OCI-LY1 (cell line): ENCODE results near the gene BRCA2.

ENCODE experiments used
- H2AFZ ChIP-seq: fragments of 200-600 bp; sonication (generic), shearing (Covaris generic); 2 replicates; pipeline ENCODE4 v1.6.0; 2014; ENCODE audit warnings: antibody characterized with exemption, mild to moderate bottlenecking, low read length
- H3F3A ChIP-seq: fragments of 200-600 bp; sonication (generic), shearing (Covaris generic); 2 replicates; pipeline ENCODE4 v1.6.0; 2014; ENCODE audit warnings: mild to moderate bottlenecking, antibody characterized with exemption, low read length, moderate library complexity; ENCODE audit not compliant: insufficient read depth
- H3K27ac ChIP-seq: fragments of 200-600 bp; sonication (generic); 2 replicates; pipeline ENCODE4 v1.5.1; 2014; ENCODE audit warnings: low read length, mixed run types, mild to moderate bottlenecking, low read depth; ENCODE audit not compliant: poor library complexity, severe bottlenecking
- H3K27me3 ChIP-seq: fragments of 200-600 bp; sonication (generic); 2 replicates; pipeline ENCODE4 v1.6.0; 2014; ENCODE audit warnings: antibody characterized with exemption, mild to moderate bottlenecking, low read length, moderate library complexity; ENCODE audit not compliant: insufficient read depth
- H3K36me3 ChIP-seq: fragments of 200-600 bp; sonication (generic); 2 replicates; pipeline ENCODE4 v1.6.1; 2014; ENCODE audit warnings: mild to moderate bottlenecking, antibody characterized with exemption, low read length, moderate library complexity, mixed read lengths; ENCODE audit not compliant: insufficient read depth
- H3K4me1 ChIP-seq: fragments of 200-600 bp; sonication (generic); 2 replicates; pipeline ENCODE4 v1.5.1; 2014; ENCODE audit warnings: mild to moderate bottlenecking, low read length, moderate library complexity; ENCODE audit not compliant: insufficient read depth, severe bottlenecking
- H3K4me2 ChIP-seq: fragments of 200-600 bp; sonication (generic), shearing (Covaris generic); 2 replicates; pipeline ENCODE4 v1.6.1; 2014; ENCODE audit warnings: low read length
- H3K4me3 ChIP-seq: fragments of 200-600 bp; sonication (generic); 2 replicates; pipeline ENCODE4 v1.5.1; 2014; ENCODE audit warnings: low read length, low read depth, mild to moderate bottlenecking, mixed read lengths; ENCODE audit not compliant: poor library complexity, severe bottlenecking
- H3K79me2 ChIP-seq: fragments of 200-600 bp; shearing (Covaris generic); 2 replicates; pipeline ENCODE4 v1.6.1; 2016; ENCODE audit warnings: mixed run types, low read length, mixed read lengths; ENCODE audit not compliant: insufficient read depth
- H3K9ac ChIP-seq: fragments of 200-600 bp; sonication (generic), shearing (Covaris generic); 2 replicates; pipeline ENCODE4 v1.6.1; 2014; ENCODE audit warnings: mild to moderate bottlenecking, low read length, mixed read lengths
- H3K9me2 ChIP-seq: fragments of 200-600 bp; sonication (generic), shearing (Covaris generic); 2 replicates; pipeline ENCODE4 v1.6.1; 2014; ENCODE audit warnings: low read depth, mild to moderate bottlenecking, low read length, mixed read lengths
- H3K9me3 ChIP-seq: fragments of 200-600 bp; shearing (Covaris generic); 2 replicates; pipeline ENCODE4 v1.6.1; 2014; ENCODE audit warnings: low read length, mixed read lengths
- H4K20me1 ChIP-seq: fragments of 200-600 bp; sonication (generic), shearing (Covaris generic); 2 replicates; pipeline ENCODE4 v1.6.0; 2016; ENCODE audit warnings: mild to moderate bottlenecking, low read length; ENCODE audit not compliant: insufficient read depth
- CTCF ChIP-seq: fragments of 200-600 bp; sonication (generic), shearing (Covaris generic); IDR thresholded peaks from 2 replicates; pipeline ENCODE4 v1.5.1; 2017; ENCODE audit warnings: mild to moderate bottlenecking, antibody characterized with exemption, low read length, moderate library complexity, mixed read lengths
- EZH2 ChIP-seq: fragments of 200-600 bp; sonication (generic), shearing (Covaris generic); IDR thresholded peaks from 2 replicates; pipeline ENCODE4 v1.8.0; 2017; ENCODE audit warnings: borderline replicate concordance, mixed run types, mild to moderate bottlenecking, antibody characterized with exemption, low read length, moderate library complexity, mixed read lengths

BRCA2 gene

DNA sequence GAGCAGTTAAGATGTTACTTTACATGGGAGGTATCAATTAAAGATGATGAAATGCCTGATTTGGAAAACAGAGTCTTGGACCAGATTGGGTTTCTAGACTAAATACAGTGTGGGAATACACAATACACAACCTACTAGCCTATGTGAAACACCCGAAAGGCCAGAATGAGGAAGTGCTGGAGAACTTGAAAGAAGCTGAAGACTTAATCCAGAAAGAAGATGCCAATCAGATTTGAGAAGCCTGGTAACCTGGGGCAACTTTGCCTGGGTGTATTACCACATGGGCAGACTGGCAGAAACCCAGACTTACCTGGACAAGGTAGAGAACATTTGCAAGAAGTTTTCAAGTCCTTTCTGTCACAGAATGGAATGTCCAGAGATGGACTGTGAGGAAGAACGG lies 69.4 kb downstream of the BRCA2 start:
- no peak for TF ChIP-seq EZH2
- TF ChIP-seq CTCF, result no peak
- Histone ChIP-seq H4K20me1 (no peaks in the 10 kb centered on the region), H3K36me3 (peaks cover 14% of the 10 kb centered on the region; the same call in 1 of the 2 replicates)

GRCh38 chr13:32385410-32385809 lies 70.1 kb downstream of the BRCA2 start:
- no peak overlapping the region for H3K9ac ChIP-seq
- no peaks in the 10 kb centered on the region for H3K27me3 ChIP-seq
- H3K27ac ChIP-seq, result no peak overlapping the region
- no peaks in the 10 kb centered on the region for H3K9me2 ChIP-seq
- H4K20me1 ChIP-seq, result no peaks in the 10 kb centered on the region
- no peak overlapping the region for H3K4me2 ChIP-seq
- TF ChIP-seq EZH2 (no peak), CTCF (no peak)
- H3K36me3 ChIP-seq, result peaks cover 14% of the 10 kb centered on the region; the same call in 1 of the 2 replicates
- H3F3A ChIP-seq, result no peaks in the 10 kb centered on the region
- H3K9me3 ChIP-seq, result no peaks in the 10 kb centered on the region
- no peak overlapping the region for H3K4me3 ChIP-seq
- H3K4me1 ChIP-seq, result no peaks in the 10 kb centered on the region
- no peak overlapping the region for H2AFZ ChIP-seq
- H3K79me2 ChIP-seq, result no peaks in the 10 kb centered on the region

More for the DNA sequence above, 69.4 kb downstream of the BRCA2 start:
- Histone ChIP-seq H3K4me1 (no peaks in the 10 kb centered on the region), H3K27ac (no peak overlapping the region), H3K27me3 (no peaks in the 10 kb centered on the region), H3K79me2 (no peaks in the 10 kb centered on the region), H3K9me3 (no peaks in the 10 kb centered on the region), H3K9me2 (no peaks in the 10 kb centered on the region), H2AFZ (no peak overlapping the region), H3K4me3 (no peak overlapping the region), H3K4me2 (no peak overlapping the region), H3K9ac (no peak overlapping the region), H3F3A (no peaks in the 10 kb centered on the region)

DNA sequence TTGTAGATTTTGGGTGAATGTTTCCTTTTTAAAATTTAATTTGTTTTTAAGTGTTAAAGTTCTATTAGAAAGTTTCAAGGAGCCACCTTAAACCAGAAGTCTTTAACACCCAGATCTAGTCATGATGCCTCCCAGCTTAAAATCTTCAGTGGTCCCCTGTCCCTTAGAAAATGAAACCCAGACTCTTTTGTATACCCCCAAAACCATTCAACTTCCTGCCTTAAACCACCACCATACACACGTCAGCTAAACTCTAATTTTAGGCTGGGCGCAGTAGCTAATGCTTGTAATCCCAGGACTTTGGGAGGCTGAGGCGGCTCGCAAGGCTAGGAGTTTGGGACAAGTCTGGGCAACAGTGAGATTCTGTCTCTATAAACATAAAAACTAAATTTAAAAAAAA lies 74.7 kb downstream of the BRCA2 start:
- Histone ChIP-seq H3F3A (no peaks in the 10 kb centered on the region), H3K36me3 (peaks cover 5% of the 10 kb centered on the region; the same call in 1 of the 2 replicates), H3K27me3 (no peaks in the 10 kb centered on the region), H3K4me1 (no peaks in the 10 kb centered on the region), H3K9me3 (no peaks in the 10 kb centered on the region), H2AFZ (no peak overlapping the region), H3K79me2 (no peaks in the 10 kb centered on the region), H3K27ac (no peak overlapping the region), H3K9me2 (no peaks in the 10 kb centered on the region), H3K4me3 (no peak overlapping the region), H3K9ac (no peak overlapping the region), H4K20me1 (no peaks in the 10 kb centered on the region), H3K4me2 (no peak overlapping the region)
- no peak for TF ChIP-seq CTCF
- TF ChIP-seq EZH2, result no peak
